LNCaP clone FGC (cell line): ENCODE data around the gene TMEM60.

Experiments
- DNase-seq: peaks from one replicate; pipeline ENCODE4 v3.0.0-alpha.2; 2011; ENCODE audit warnings: low read depth
- H3K4me3 ChIP-seq: 2 replicates; pipeline ENCODE4 v1.5.1; 2011; ENCODE audit warnings: mild to moderate bottlenecking, low read depth, low read length, control low read depth
- CTCF ChIP-seq: IDR thresholded peaks from 2 replicates; pipeline ENCODE4 v1.5.1; 2012; ENCODE audit warnings: mild to moderate bottlenecking; ENCODE audit not compliant: control insufficient read depth, insufficient read depth; ENCODE audit errors: extremely low read depth

TMEM60 gene

DNA sequence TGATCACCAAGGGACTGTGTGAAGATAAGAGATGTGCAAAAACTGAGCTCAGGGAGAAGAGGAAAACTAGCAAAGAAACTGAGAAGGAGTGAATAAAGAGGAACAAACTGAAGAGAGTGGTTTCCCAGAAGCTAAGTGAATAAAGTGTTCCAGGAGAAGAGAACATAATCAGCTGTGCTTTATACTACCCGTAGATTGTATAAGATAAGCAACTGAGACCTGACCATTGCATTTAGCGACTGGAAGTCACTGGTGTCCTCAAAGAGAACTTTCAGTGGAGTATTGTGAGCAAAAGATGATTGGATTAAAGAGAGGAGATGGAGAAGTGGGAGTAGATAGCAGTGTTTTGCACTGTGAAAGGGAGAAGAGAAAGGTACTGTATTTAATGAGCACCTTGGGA is 14.9 kb upstream of the TMEM60 start:
- no peak overlapping the region for H3K4me3 ChIP-seq
- DNase-seq, result no peak
- TF ChIP-seq CTCF, result no peak

DNA sequence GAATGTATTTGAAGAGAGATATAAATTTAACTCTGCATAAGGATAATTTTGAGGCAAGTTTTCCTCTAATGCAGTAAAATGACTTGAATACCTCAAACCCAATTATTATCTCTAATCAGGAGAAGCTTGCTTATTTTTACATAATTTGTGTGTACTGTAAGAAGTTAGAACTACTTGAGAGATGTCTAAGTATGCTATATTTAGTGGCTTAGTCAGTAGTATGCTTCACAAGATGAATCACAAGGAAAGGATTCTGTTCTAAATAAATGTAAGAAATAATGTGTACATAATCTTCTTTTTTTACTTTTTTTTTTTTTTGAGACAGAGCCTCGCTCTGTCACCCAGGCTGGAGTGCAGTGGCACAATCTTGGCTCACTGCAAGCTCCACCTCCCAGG is 14.1 kb upstream of the TMEM60 start:
- DNase-seq, result no peak
- no peak overlapping the region for H3K4me3 ChIP-seq
- TF ChIP-seq CTCF, result no peak

- no peak overlapping the region for H3K4me3 ChIP-seq
- no peak for DNase-seq
- no peak for TF ChIP-seq CTCF
Observed at GRCh38 chr7:77811516-77812289, 13.5 kb upstream of the TMEM60 start.

DNA sequence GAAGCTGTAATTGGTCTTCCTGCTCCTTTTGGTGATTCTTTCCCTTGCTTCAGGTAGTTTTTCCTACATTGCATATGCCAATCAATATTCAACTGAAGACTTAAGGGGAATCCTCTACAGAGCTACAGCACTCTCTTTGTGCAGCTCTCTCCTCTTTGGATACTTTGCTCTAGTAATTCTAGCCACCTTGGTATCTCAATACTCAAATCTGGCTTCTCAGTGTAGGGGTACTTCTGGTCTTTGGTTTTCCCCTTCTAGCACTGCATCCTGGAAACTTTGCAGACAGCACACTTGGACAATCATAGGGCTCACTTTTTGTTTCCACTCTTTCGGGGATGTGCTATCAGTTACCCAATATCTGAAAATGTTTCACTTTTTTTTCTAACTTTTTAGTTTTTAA is 10.3 kb upstream of the TMEM60 start:
- no peak for DNase-seq
- no peak overlapping the region for H3K4me3 ChIP-seq
- TF ChIP-seq CTCF, result no peak

DNA sequence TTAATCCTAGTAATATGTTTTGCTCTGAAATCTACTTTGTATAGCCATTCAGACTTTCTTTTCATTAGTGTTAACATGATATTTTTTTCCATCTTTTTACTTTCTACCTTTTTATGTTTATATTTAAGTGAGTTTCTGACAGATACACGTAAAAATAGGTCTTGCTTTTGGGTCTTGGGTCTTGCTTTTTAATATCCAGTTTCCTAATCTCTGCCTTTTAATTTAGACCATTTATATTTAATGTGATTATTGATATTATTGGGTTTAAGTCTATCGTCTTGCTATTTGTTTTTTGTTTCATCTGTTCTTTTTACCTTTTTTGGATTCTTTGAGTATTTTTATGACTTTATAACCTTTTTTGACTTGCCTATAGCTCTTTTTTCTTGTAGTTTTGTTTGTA is 8.2 kb upstream of the TMEM60 start:
- TF ChIP-seq CTCF, result no peak
- H3K4me3 ChIP-seq, result no peak overlapping the region
- no peak for DNase-seq

DNA sequence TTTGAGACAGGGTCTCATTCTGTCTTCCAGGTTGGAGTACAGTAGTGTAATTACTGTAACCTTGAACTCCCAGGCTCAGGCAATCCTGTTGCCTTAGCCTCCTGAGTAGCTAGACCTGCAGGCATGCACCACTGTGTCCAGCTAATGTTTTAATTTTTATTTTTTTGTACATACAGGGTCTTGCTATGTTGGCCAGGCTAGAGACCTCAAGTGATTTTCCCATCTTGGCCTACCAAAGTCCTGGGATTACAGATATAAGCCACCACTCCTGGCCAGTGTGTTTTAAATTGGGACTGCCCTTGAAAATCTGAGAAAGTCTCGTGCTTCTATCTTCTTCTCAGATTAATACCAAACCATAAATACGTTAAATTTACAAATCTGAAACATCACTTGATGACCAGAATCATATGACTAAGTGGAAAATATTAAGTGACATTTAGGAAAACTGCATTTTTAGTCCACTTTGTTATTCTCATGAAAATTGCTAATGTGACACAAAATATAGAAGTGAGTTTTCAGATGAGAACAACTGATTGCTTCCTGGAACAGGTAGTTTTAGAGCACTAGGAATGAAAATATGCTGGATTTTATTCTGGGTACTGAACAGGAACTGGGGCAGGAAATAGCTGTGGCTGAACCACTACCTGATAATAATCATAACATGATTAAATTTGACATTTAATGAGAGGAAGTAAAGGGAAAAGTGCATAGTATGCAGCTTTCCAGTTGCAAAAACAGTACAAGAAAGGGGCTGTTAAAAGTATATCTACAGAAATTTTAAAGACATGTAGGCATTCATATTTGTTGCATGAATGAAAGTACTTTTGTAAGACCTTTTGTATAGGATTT is 4.5 kb upstream of the TMEM60 start:
- TF ChIP-seq CTCF, result no peak
- no peak for DNase-seq
- no peak overlapping the region for H3K4me3 ChIP-seq

DNA sequence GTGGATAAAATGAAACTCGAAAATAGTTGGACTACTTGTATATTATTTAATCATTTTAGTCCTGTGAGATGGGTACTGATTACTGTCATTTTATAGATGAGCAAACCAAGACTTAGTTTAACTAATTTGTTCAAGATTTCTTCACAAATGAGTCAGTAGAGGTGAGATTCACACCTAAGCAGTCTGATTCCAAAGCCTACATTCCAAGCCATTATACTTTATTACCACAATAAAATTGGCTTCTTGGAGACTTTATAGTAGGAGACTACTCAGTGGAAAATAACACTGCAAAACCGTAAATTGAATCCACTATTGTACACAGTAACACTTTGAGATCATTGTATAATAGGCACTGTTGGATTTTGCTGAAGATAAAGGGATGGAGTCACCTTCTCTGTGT is 2.5 kb upstream of the TMEM60 start:
- no peak for DNase-seq
- no peak for TF ChIP-seq CTCF
- H3K4me3 ChIP-seq, result no peak overlapping the region
